Measurements from ENCODE around the gene CDH4. TPM values are rescaled to one million over a fixed set of nuclear protein-coding genes. Genes with fewer than 3 reads are reported as not detected.

The CDH4 gene
- polyA plus RNA-seq, 1 experiment = 1.5 TPM

- Histone ChIP-seq H3K36me3 (ENCODE audit: control insufficient read depth, insufficient read depth, low read length) (no peaks in the 10 kb centered on the region), H3K4me3 (ENCODE audit: low read depth, low read length) (no peak overlapping the region), H3K27me3 (ENCODE audit: control insufficient read depth, insufficient read depth, low read length) (no peaks in the 10 kb centered on the region)
- no peak for DNase-seq (ENCODE audit: low read depth)
- TF ChIP-seq CTCF (IDR thresholded peaks at IDR 0.05; ENCODE audit: insufficient read depth, low read depth, low read length) = no peak
- POLR2A ChIA-PET = no interaction called here
- CTCF ChIA-PET = no interaction called here
These were observed 255.7 kb downstream of the CDH4 start for GRCh38 chr20:61507778-61508177.

GRCh38 chr20:61508301-61509096 is 256.4 kb downstream of the CDH4 start:
- ChIA-PET POLR2A (no interaction called here), CTCF (interaction anchor here (1.0 kb wide), 1 partner anchor 24 kb away, joined by 3 read pairs; no protein-coding TSS in a partner anchor)
- no peak for TF ChIP-seq CTCF (IDR thresholded peaks at IDR 0.05; ENCODE audit: insufficient read depth, low read depth, low read length)
- H3K27me3 ChIP-seq (ENCODE audit: control insufficient read depth, insufficient read depth, low read length) = no peaks in the 10 kb centered on the region
- DNase-seq (ENCODE audit: low read depth) = no peak
- H3K36me3 ChIP-seq (ENCODE audit: control insufficient read depth, insufficient read depth, low read length) = no peaks in the 10 kb centered on the region
- H3K4me3 ChIP-seq (ENCODE audit: low read depth, low read length) = no peak overlapping the region

GRCh38 chr20:61510778-61511330 is 258.8 kb downstream of the CDH4 start:
- no peak for TF ChIP-seq CTCF (IDR thresholded peaks at IDR 0.05; ENCODE audit: insufficient read depth, low read depth, low read length)
- no peak for DNase-seq (ENCODE audit: low read depth)
- ChIA-PET POLR2A (no interaction called here), CTCF (no interaction called here)
- Histone ChIP-seq H3K4me3 (ENCODE audit: low read depth, low read length) (no peak overlapping the region), H3K27me3 (ENCODE audit: control insufficient read depth, insufficient read depth, low read length) (no peaks in the 10 kb centered on the region), H3K36me3 (ENCODE audit: control insufficient read depth, insufficient read depth, low read length) (no peaks in the 10 kb centered on the region)

- ChIA-PET CTCF (no interaction called here), POLR2A (no interaction called here)
- no peaks in the 10 kb centered on the region for H3K27me3 ChIP-seq (ENCODE audit: control insufficient read depth, insufficient read depth, low read length)
- TF ChIP-seq CTCF (IDR thresholded peaks at IDR 0.05; ENCODE audit: insufficient read depth, low read depth, low read length) = no peak
- DNase-seq (ENCODE audit: low read depth) = no peak
- no peaks in the 10 kb centered on the region for H3K36me3 ChIP-seq (ENCODE audit: control insufficient read depth, insufficient read depth, low read length)
- no peak overlapping the region for H3K4me3 ChIP-seq (ENCODE audit: low read depth, low read length)
These were observed 260.4 kb downstream of the CDH4 start for GRCh38 chr20:61512475-61512874.

GRCh38 chr20:61513124-61514017 is 261.3 kb downstream of the CDH4 start:
- ChIA-PET CTCF (no interaction called here), POLR2A (no interaction called here)
- TF ChIP-seq CTCF (IDR thresholded peaks at IDR 0.05; ENCODE audit: insufficient read depth, low read depth, low read length) = no peak

More at GRCh38 chr20:61513124-61514017, 261.3 kb downstream of the CDH4 start:
- H3K4me3 ChIP-seq (ENCODE audit: low read depth, low read length) = no peak overlapping the region
- H3K36me3 ChIP-seq (ENCODE audit: control insufficient read depth, insufficient read depth, low read length) = no peaks in the 10 kb centered on the region
- DNase-seq (ENCODE audit: low read depth) = no peak
- no peaks in the 10 kb centered on the region for H3K27me3 ChIP-seq (ENCODE audit: control insufficient read depth, insufficient read depth, low read length)

Data from BJ (cell line).